Measurements from ENCODE around the gene BSDC1.

Gene BSDC1

GRCh38 chr1:32394890-32395432, 720 bp upstream of the BSDC1 start:
- peak in 1 of 14 donors; percentile 62 for DNase-seq

GRCh38 chr1:32393832-32394140, 455 bp downstream of the BSDC1 start:
- no peak for DNase-seq

- no peak for DNase-seq
Observed at GRCh38 chr1:32393136-32393535, 1.1 kb downstream of the BSDC1 start.

- no peak for DNase-seq
Observed at GRCh38 chr1:32392325-32392724, 1.9 kb downstream of the BSDC1 start.

GRCh38 chr1:32390904-32391870, 3.1 kb downstream of the BSDC1 start:
- no peak for DNase-seq

- no peak for DNase-seq
Observed at GRCh38 chr1:32388641-32389040, 5.6 kb downstream of the BSDC1 start.

- no peak for DNase-seq
Observed at GRCh38 chr1:32386676-32387392, 7.4 kb downstream of the BSDC1 start.

- no peak for DNase-seq
Observed at GRCh38 chr1:32380057-32380456, 14.2 kb downstream of the BSDC1 start.

GRCh38 chr1:32377541-32378220, 16.6 kb downstream of the BSDC1 start:
- no peak for DNase-seq

- no peak for DNase-seq
Observed at GRCh38 chr1:32376199-32376598, 18.0 kb downstream of the BSDC1 start.

GRCh38 chr1:32373996-32374592, 20.1 kb downstream of the BSDC1 start:
- DNase-seq: no peak

GRCh38 chr1:32372149-32372756, 22.0 kb downstream of the BSDC1 start:
- no peak for DNase-seq

GRCh38 chr1:32367912-32368635, 26.2 kb downstream of the BSDC1 start:
- no peak for DNase-seq

- DNase-seq: no peak
Observed at GRCh38 chr1:32365445-32365844, 28.8 kb downstream of the BSDC1 start.

GRCh38 chr1:32364836-32365235, 29.4 kb downstream of the BSDC1 start:
- no peak for DNase-seq

- no peak for DNase-seq
Observed at GRCh38 chr1:32363713-32364112, 30.5 kb downstream of the BSDC1 start.

GRCh38 chr1:32362474-32363313, 31.5 kb downstream of the BSDC1 start, which contains the start of the genes FAM229A and TSSK3:
Gene FAM229A, minus strand, starts transcription at chr1:32362485. Its CDS starts 394 bp downstream, at chr1:32362091.
Gene TSSK3, plus strand, starts transcription at chr1:32362539. Its CDS starts 163 bp downstream, at chr1:32362702.
- DNase-seq: no peak

GRCh38 chr1:32361674-32362473, 32.4 kb downstream of the BSDC1 start:
- peak in 11 of 14 donors; percentile 4 to 70 (median 56) for DNase-seq

- DNase-seq: no peak
Observed at GRCh38 chr1:32361308-32361673, 33.0 kb downstream of the BSDC1 start.

Data from C1 segment of cervical spinal cord (tissue), 14 donors.